ENCODE data around the gene SETSIP. TPM values are rescaled to one million over a fixed set of nuclear protein-coding genes. Genes with fewer than 3 reads are reported as not detected.

SETSIP gene
- total RNA-seq (under 1 TPM in 1 of 2 donors, not detected in 1; 0.44 TPM), polyA plus RNA-seq (ENCODE audit: insufficient read length in 2 of 2) (under 1 TPM in 1 of 2 donors, not detected in 1; 0.42 TPM)
- long read RNA-seq, donor 1 = 0 reads
- long read RNA-seq, donor 2 = 0 reads
- long read RNA-seq, donor 3 = 0 reads
- long read RNA-seq, donor 4 = 0 reads

GRCh38 chr1:92075311-92075710 is at the start of gene SETSIP:
Gene SETSIP, minus strand, starts transcription at chr1:92075411. Its CDS starts 0 bp downstream, at chr1:92075411.
- Histone ChIP-seq H3K27me3 (ENCODE audit: control insufficient read depth, insufficient read depth, low read length) (no peaks in the 10 kb centered on the region), H3K4me3 (ENCODE audit: low read depth, low read length) (no peak within 1 kb of the TSS), H3K36me3 (ENCODE audit: control insufficient read depth, insufficient read depth, low read length) (no peaks in the 10 kb centered on the region), H3K9me3 (ENCODE audit: control insufficient read depth, insufficient read depth, low read length) (no peaks in the 10 kb centered on the region), H3K4me1 (ENCODE audit: control insufficient read depth, insufficient read depth, low read length) (no peaks in the 10 kb centered on the region), H3K27ac (ENCODE audit: low read depth, low read length) (no peak within 1 kb of the TSS)
- WGBS (ENCODE audit: insufficient coverage) = 80% methylated on average over 1 of the region's 3 CpGs
- no peak for DNase-seq (ENCODE audit: low read depth in 4 of 6, low spot score in 6 of 6)

DNA sequence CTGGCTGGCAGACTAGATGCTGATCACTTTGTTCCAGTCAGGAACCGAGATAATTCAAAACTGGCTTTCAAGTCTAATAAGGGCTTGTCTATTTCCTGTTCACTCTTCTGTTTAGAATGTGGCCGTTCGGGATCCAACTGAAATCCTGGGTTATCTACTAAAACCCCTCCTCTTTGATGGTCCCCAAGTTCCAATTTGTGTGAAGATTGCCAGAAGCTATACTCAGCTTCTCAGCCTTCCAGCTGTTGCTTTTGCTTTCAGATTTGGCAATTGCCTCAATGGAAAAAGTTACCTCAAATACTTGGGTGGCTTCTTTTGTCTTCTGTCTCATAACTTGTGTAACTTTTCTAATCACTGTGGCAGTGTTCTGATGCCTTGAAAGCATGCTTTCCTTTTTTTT is 48.7 kb upstream of the SETSIP start:
- WGBS (ENCODE audit: insufficient coverage) = 100% methylated on average over 1 of the region's 3 CpGs
- no peak overlapping the region for H3K27ac ChIP-seq (ENCODE audit: low read depth, low read length)
- H3K4me1 ChIP-seq (ENCODE audit: control insufficient read depth, insufficient read depth, low read length) = no peaks in the 10 kb centered on the region
- no peaks in the 10 kb centered on the region for H3K9me3 ChIP-seq (ENCODE audit: control insufficient read depth, insufficient read depth, low read length)
- no peak for DNase-seq (ENCODE audit: low read depth in 4 of 6, low spot score in 6 of 6)
- no peak overlapping the region for H3K4me3 ChIP-seq (ENCODE audit: low read depth, low read length)
- H3K27me3 ChIP-seq (ENCODE audit: control insufficient read depth, insufficient read depth, low read length) = no peaks in the 10 kb centered on the region
- no peaks in the 10 kb centered on the region for H3K36me3 ChIP-seq (ENCODE audit: control insufficient read depth, insufficient read depth, low read length)

- H3K4me3 ChIP-seq (ENCODE audit: low read depth, low read length) = no peak overlapping the region
- H3K27me3 ChIP-seq (ENCODE audit: control insufficient read depth, insufficient read depth, low read length) = no peaks in the 10 kb centered on the region
- H3K27ac ChIP-seq (ENCODE audit: low read depth, low read length) = no peak overlapping the region
- no peaks in the 10 kb centered on the region for H3K4me1 ChIP-seq (ENCODE audit: control insufficient read depth, insufficient read depth, low read length)
- DNase-seq (ENCODE audit: low read depth in 4 of 6, low spot score in 6 of 6) = no peak
- H3K9me3 ChIP-seq (ENCODE audit: control insufficient read depth, insufficient read depth, low read length) = no peaks in the 10 kb centered on the region
- H3K36me3 ChIP-seq (ENCODE audit: control insufficient read depth, insufficient read depth, low read length) = no peaks in the 10 kb centered on the region
- no CpG with 5 or more reads among the region's 3 CpGs for WGBS (ENCODE audit: insufficient coverage)
Measured at GRCh38 chr1:92118826-92119225, 43.6 kb upstream of the SETSIP start.

DNA sequence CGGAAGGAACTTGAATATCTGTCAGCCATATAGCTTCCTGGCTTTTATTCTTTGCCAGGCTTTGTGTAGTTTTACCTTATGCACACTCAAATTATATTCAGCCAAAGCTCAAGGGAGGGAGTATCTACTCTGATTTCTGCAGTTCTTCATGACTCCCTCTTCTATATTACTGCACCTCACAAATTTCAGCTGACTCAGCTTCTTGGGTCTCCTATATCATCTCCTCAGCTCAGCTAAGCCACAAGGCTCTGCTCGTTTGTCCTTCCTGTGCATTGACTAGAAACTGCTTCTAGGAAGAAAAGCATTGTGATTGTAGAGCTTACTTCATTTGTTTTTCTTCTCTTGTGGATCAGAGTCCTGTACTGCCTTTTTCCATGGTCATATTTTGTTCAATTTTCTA is 42.3 kb upstream of the SETSIP start:
- 83% methylated on average over 1 of the region's 2 CpGs for WGBS (ENCODE audit: insufficient coverage)
- no peaks in the 10 kb centered on the region for H3K9me3 ChIP-seq (ENCODE audit: control insufficient read depth, insufficient read depth, low read length)

GRCh38 chr1:92108631-92109030 is 33.4 kb upstream of the SETSIP start:
- no peak for DNase-seq (ENCODE audit: low read depth in 4 of 6, low spot score in 6 of 6)
- H3K27ac ChIP-seq (ENCODE audit: low read depth, low read length) = no peak overlapping the region
- H3K9me3 ChIP-seq (ENCODE audit: control insufficient read depth, insufficient read depth, low read length) = no peaks in the 10 kb centered on the region
- no CpG with 5 or more reads among the region's 2 CpGs for WGBS (ENCODE audit: insufficient coverage)
- H3K4me1 ChIP-seq (ENCODE audit: control insufficient read depth, insufficient read depth, low read length) = no peaks in the 10 kb centered on the region
- H3K27me3 ChIP-seq (ENCODE audit: control insufficient read depth, insufficient read depth, low read length) = no peaks in the 10 kb centered on the region
- H3K4me3 ChIP-seq (ENCODE audit: low read depth, low read length) = no peak overlapping the region
- H3K36me3 ChIP-seq (ENCODE audit: control insufficient read depth, insufficient read depth, low read length) = no peaks in the 10 kb centered on the region

More for the DNA sequence above, 42.3 kb upstream of the SETSIP start:
- Histone ChIP-seq H3K4me1 (ENCODE audit: control insufficient read depth, insufficient read depth, low read length) (no peaks in the 10 kb centered on the region), H3K27ac (ENCODE audit: low read depth, low read length) (no peak overlapping the region), H3K27me3 (ENCODE audit: control insufficient read depth, insufficient read depth, low read length) (no peaks in the 10 kb centered on the region), H3K36me3 (ENCODE audit: control insufficient read depth, insufficient read depth, low read length) (no peaks in the 10 kb centered on the region), H3K4me3 (ENCODE audit: low read depth, low read length) (no peak overlapping the region)
- peak in 1 of 6 donors; percentile 10 for DNase-seq (ENCODE audit: low read depth in 4 of 6, low spot score in 6 of 6)

DNA sequence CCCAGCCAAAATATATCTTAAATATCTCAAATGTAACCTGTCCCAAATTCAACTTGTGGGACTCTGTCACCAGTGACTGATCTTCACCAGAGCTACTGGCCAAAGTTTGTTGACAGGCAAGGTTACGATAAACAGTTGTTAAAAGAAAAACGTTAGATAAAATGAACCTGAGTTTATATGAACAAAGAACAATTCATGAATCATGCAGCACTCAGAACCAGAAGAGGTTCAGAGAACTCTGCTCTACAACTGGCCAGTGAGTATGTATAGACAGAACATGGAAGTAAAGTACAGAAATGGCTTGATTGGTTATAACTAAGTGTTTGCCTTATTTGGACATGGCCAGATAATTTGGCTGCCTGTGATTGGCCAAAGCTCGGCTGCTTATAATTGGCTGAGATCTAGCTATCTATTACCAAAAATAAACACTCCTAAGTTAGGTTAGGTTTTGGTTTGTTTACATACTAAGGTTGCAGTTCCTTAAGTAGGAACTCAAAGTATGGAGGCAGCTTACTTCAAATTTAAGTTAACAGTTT is 30.4 kb upstream of the SETSIP start:
- Histone ChIP-seq H3K9me3 (ENCODE audit: control insufficient read depth, insufficient read depth, low read length) (no peaks in the 10 kb centered on the region), H3K36me3 (ENCODE audit: control insufficient read depth, insufficient read depth, low read length) (no peaks in the 10 kb centered on the region), H3K27me3 (ENCODE audit: control insufficient read depth, insufficient read depth, low read length) (no peaks in the 10 kb centered on the region), H3K27ac (ENCODE audit: low read depth, low read length) (no peak overlapping the region), H3K4me3 (ENCODE audit: low read depth, low read length) (no peak overlapping the region), H3K4me1 (ENCODE audit: control insufficient read depth, insufficient read depth, low read length) (no peaks in the 10 kb centered on the region)
- no CpG with 5 or more reads among the region's 3 CpGs for WGBS (ENCODE audit: insufficient coverage)
- no peak for DNase-seq (ENCODE audit: low read depth in 4 of 6, low spot score in 6 of 6)

DNA sequence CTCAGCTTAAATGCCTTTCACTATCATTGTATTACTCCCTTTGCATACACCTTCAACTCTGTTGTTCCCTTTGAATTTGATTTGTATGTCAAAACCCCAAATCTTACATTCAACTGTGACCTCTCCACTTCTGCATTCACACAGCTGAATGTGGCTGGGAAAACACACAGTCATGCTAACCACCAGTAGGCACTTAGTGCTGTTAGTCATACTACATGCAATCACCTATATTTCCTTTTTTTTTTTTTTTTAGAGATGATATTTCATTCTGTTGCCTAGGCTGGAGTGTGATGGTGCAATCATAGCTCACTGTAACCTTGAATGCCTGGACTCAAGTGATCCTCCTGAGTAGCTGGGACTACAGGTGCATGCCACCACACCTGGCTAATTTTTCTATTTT is 21.1 kb upstream of the SETSIP start:
- no peak for DNase-seq (ENCODE audit: low read depth in 4 of 6, low spot score in 6 of 6)
- Histone ChIP-seq H3K36me3 (ENCODE audit: control insufficient read depth, insufficient read depth, low read length) (no peaks in the 10 kb centered on the region), H3K9me3 (ENCODE audit: control insufficient read depth, insufficient read depth, low read length) (no peaks in the 10 kb centered on the region), H3K27me3 (ENCODE audit: control insufficient read depth, insufficient read depth, low read length) (no peaks in the 10 kb centered on the region), H3K4me3 (ENCODE audit: low read depth, low read length) (no peak overlapping the region), H3K4me1 (ENCODE audit: control insufficient read depth, insufficient read depth, low read length) (no peaks in the 10 kb centered on the region), H3K27ac (ENCODE audit: low read depth, low read length) (no peak overlapping the region)

- WGBS (ENCODE audit: insufficient coverage) = 97% methylated on average over 5 of the region's 5 CpGs
- Histone ChIP-seq H3K9me3 (ENCODE audit: control insufficient read depth, insufficient read depth, low read length) (no peaks in the 10 kb centered on the region), H3K36me3 (ENCODE audit: control insufficient read depth, insufficient read depth, low read length) (no peaks in the 10 kb centered on the region), H3K27ac (ENCODE audit: low read depth, low read length) (no peak overlapping the region), H3K27me3 (ENCODE audit: control insufficient read depth, insufficient read depth, low read length) (no peaks in the 10 kb centered on the region), H3K4me3 (ENCODE audit: low read depth, low read length) (no peak overlapping the region), H3K4me1 (ENCODE audit: control insufficient read depth, insufficient read depth, low read length) (no peaks in the 10 kb centered on the region)
- no peak for DNase-seq (ENCODE audit: low read depth in 4 of 6, low spot score in 6 of 6)
Measured at GRCh38 chr1:92095874-92096273, 20.7 kb upstream of the SETSIP start.

- Histone ChIP-seq H3K27me3 (ENCODE audit: control insufficient read depth, insufficient read depth, low read length) (no peaks in the 10 kb centered on the region), H3K4me3 (ENCODE audit: low read depth, low read length) (no peak overlapping the region), H3K36me3 (ENCODE audit: control insufficient read depth, insufficient read depth, low read length) (no peaks in the 10 kb centered on the region), H3K4me1 (ENCODE audit: control insufficient read depth, insufficient read depth, low read length) (no peaks in the 10 kb centered on the region), H3K27ac (ENCODE audit: low read depth, low read length) (no peak overlapping the region), H3K9me3 (ENCODE audit: control insufficient read depth, insufficient read depth, low read length) (no peaks in the 10 kb centered on the region)
- WGBS (ENCODE audit: insufficient coverage) = no CpG with 5 or more reads among the region's 1 CpG
- no peak for DNase-seq (ENCODE audit: low read depth in 4 of 6, low spot score in 6 of 6)
Measured at GRCh38 chr1:92094595-92094994, 19.4 kb upstream of the SETSIP start.

- WGBS (ENCODE audit: insufficient coverage) = 90% methylated on average over 2 of the region's 2 CpGs
Measured at GRCh38 chr1:92094090-92094489, 18.9 kb upstream of the SETSIP start.

More at GRCh38 chr1:92094090-92094489, 18.9 kb upstream of the SETSIP start:
- Histone ChIP-seq H3K27ac (ENCODE audit: low read depth, low read length) (no peak overlapping the region), H3K4me1 (ENCODE audit: control insufficient read depth, insufficient read depth, low read length) (no peaks in the 10 kb centered on the region), H3K36me3 (ENCODE audit: control insufficient read depth, insufficient read depth, low read length) (no peaks in the 10 kb centered on the region), H3K4me3 (ENCODE audit: low read depth, low read length) (no peak overlapping the region), H3K27me3 (ENCODE audit: control insufficient read depth, insufficient read depth, low read length) (no peaks in the 10 kb centered on the region), H3K9me3 (ENCODE audit: control insufficient read depth, insufficient read depth, low read length) (no peaks in the 10 kb centered on the region)
- no peak for DNase-seq (ENCODE audit: low read depth in 4 of 6, low spot score in 6 of 6)
